GM04503 (cell line): ENCODE data around the gene RBPJL.

ENCODE experiments used
- DNase-seq: peaks from one replicate; pipeline ENCODE4 v3.0.0-alpha.2; 2012; ENCODE audit warnings: low read depth

Gene RBPJL

DNA sequence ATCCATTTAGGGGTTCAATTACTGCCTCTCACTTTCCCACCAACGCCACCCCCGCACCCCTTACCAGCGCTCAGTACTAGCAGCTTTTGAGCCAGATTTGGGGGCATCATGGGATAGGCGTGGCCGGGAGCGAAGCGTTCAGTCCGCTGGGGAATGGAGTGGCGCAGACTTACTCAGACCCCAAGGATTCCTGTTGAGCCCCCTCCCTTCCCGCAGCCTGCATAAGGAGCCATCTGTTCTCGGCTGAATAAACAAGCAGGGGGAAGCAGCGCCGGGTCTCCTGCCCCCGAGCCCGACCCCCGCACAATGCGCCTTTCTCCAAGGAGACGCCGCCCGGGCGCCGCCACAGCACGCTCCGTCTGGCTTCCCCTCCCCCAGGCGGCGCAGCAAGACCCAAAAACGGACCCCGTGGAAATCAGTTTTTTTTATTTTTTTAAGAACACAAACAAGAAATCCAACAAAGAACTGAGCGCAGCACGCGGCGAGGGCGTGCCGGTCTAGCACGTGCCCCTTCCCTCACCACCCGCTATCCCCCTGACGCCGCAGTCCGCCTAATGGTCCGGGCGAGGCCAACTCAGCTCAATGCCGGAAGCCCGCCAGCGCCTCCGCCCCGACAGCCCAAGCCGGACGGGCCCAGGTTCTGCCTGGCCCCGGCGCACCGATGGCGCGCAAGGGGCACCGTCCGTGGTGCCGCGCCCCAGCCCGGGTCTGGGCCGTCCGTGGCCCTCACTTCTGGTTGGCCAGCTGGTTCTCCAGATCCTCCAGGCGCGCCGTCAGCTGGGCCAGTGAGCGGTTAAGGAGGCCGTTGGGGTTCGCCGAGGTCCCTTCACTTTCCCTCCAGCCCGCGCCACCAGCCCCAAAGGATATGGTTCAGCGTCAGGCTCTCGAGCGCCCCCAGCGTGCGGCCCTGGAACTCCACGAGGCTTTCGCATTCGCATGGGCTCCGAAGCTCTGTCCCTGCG lies 13.3 kb upstream of the RBPJL start:
- peak; percentile 4 for DNase-seq

DNA sequence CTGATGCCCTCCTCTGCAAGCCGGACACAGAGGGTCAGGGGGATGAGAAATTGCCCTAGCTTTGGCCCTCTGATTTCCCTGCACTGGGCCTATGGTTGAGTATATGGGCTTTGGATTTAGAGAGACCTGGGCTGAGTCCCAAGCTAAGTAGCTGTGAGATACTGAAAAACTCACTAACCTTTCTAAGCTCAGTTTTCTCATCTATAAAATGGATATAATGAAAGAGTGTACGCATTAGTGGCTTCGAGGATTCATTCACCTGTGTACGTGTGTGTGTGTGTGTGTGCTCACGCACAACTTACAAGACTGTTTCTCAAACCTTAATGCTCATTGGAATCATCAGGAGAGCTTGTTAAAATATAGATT lies 12.7 kb upstream of the RBPJL start:
- DNase-seq: no peak

DNA sequence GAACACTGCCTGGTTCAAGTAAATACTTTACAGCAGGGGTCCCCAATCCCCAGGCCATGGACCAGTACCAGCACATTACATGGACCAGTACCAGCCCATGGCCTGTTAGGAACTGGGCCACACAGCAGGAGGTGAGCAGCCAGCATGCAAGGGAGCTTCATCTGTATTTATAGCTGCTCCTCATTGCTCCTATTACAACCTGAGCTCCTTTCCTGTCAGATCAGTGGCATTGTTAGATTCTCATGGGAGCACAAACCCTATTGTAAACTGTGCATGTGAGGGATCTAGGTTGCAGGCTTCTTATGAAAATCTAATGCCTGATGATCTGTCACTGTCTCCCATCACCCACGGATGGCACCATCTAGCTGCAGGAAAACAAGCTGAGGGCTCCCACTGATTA lies 12.0 kb upstream of the RBPJL start:
- no peak for DNase-seq

DNA sequence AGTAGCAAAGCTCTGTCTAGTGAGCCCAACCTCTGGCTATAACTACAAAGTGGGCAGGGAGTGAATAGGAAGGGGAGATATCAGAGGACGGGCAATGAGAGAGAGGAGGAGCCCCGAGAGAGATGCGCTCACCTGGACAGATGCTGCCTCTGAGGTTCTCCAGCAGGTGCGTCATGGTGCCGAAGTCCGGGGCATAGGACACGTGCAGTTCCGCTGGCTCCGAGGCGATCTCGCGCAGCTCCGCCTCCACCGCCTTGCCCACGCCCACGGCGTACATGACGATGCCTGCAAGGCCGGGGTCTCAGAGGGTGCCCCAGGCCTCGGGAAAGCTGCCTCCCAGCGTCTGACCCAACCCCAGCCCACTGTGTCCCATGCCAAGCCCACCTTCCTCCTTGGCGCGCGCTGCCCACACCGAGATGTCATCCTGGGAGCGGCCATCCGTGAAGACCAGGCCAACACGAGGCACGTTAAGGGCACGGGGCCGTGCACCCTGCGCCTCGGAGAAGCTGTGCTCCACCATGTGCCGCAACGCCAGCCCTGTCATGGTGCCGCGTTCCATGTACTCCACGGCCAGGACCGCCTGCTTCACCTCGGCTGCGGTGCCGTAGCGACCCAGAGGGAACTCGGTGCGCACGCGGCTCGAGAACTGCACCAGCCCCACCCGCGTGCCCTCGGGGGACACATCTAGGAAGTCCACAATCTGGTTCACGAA lies 8.7 kb upstream of the RBPJL start:
- DNase-seq: no peak

DNA sequence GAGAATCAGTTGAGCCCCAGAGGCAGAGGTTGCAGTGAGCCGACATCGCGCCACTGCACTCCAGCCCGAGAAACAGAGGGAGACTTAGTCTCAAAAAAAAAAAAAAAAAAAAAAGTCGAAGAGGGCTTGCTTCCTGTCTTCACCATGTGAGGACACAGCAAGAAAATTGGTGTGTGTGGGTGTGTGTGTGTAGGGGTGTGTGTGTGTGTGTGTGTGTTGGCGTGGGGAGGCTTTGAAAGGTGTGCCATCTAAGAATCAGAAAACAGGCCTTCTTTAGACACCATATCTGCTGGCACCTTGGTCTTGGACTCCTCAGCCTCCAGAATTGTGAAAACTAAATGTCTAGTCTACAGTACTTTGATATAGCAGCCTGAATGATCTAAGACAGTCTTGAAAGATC lies 6.9 kb upstream of the RBPJL start:
- DNase-seq: no peak

DNA sequence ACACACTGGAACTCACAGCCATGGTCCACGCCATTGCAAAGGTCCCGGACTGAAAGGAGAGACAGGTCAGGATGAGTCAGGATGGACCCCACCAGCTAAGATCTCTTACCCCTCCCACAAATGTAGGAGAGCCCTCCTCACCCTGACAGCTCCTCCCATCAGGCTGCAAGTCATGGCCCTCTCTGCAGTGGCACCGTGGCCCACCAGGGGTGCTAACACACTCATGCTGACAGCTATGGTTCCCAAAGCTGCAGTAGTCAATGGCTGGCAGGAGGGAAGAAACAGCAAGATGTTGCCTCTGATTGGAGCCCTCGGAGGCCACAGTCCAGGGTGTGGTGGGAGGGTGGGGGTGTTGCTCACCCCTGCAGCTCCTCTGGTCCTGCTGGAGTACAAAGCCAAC lies 5.7 kb upstream of the RBPJL start:
- DNase-seq: no peak

DNA sequence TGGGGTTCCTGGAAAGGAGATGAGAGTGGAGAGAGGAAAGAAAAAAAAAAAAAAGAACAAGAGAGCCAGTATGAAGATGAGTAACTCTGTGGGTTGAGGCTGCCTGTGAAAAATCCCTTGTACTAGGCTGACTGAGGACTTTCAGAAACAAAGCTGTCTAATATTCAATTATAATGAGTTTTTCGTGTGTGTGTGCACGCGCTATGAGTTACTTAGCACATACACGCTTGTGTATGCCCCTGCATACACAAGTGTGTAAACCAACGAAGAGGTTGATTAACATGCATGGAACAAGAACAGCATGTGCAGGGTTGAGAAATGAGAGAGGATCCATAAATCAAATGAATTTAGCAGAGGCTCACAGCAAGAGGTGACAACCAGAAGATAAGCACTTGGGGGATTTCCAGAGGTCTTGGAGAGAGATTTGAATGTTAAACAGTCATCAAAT lies 4.8 kb upstream of the RBPJL start:
- DNase-seq: no peak

DNA sequence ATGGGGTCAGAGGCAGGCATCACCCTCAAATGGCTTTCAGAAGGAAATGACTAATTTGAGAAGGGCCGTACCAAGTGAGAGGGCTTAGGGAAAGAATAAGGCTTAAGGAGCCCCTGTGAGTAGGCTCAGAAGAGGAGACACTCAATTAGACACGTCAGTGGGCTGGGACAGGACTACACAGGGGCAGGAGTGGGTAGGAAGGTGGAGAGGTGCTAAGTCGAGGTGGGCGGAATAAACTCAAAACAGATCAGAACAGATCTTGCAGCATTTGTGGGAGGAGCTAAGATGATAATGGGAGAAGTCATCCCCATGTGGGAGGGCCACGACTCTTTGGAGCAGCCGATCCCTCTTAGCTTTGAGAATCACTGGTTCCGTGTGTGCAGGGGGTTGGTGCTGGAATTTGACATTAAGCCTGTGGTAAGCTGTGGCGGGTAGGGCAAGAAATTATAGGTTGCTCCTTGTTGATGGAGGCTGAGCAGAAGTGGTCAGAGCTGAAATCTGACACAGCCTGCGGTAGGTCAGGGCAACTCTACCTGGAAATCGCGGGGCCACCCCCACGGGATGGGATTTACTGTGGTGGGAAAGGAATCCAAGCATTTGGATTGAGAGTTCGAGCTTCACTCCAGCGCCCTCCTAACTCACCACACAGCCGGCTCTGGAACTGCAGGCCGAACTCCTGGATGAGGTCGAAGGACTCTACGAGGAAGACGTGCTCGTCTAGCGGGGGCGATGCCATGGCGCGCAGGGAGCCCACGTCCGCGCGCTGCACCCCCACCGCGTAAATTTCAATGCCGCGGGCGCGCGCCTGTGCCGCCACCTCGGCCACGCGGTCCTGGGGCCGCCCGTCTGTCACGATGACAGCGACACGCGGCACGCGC lies 2.8 kb upstream of the RBPJL start:
- DNase-seq: no peak

DNA sequence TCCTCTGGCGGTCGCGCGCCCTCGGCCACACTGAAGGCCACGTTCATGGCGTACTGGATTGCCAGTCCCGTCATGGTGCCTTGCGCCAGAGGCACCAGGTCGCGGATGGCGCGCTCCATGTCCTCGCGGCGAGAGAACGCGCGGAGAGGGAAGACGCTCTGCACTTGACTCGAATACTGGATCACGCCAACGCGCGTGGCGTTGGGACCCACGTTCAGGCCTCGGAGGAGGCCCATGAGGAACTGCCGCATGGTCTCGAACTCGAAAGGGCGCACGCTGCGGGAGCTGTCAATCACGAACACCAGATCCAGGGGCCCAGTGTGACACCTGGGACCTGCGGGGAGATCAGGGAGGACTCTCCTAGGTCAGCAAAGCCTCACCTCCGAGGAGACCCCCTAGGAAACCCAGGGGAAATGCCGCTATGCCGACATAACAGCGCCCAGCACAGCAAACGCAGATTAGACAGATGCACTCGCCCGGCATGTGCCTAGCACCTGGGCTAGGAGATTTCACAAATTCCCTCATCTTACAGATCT lies 2.1 kb upstream of the RBPJL start:
- no peak for DNase-seq

DNA sequence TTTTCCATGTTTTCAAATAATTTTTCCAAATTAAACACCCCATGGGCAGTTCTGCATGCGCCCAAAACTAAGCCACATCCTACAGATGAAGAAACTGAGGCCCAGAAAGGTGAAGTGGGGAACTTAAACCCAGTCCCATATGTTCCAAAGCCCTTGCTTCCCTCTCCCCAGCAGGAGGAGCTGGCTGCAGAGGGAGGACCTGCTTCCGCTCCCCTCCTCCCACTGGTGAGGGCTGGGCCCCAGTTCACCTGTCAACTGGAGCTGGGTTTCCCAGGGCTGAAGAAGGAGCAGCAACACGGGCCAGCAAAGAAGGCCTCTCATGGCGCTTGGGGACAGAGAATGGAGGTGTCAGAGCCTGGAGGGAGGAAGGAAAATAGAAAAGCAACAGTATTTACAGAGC lies 1.4 kb upstream of the RBPJL start:
- DNase-seq: no peak

DNA sequence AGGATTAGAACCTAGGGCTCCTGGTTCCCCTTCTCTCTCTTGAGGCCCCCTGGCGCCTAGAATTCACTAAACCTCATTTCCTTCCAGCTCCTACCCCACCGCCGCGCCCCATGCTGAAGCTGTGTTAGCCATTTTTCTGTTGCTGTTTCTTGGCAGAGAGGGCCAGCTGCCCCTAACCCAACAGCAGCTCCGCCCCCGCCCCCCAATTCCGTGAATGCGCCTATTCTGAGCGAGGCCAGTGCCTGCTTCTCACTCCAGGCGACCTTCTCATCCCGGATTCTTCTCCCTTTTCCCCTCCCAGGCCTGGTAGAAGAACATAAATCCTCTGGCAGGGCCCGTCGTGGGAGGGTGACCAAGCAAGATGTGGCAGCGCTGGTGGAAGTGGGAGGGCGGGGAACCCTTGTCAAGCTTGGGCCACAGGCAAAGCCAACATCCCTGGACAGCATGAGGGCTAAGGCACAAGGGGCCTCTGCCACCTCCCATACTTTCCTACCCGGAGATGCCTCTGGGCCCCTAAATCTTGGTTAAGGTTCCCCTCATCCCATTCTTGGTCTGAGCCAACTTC lies 518 bp downstream of the RBPJL start:
- no peak for DNase-seq

DNA sequence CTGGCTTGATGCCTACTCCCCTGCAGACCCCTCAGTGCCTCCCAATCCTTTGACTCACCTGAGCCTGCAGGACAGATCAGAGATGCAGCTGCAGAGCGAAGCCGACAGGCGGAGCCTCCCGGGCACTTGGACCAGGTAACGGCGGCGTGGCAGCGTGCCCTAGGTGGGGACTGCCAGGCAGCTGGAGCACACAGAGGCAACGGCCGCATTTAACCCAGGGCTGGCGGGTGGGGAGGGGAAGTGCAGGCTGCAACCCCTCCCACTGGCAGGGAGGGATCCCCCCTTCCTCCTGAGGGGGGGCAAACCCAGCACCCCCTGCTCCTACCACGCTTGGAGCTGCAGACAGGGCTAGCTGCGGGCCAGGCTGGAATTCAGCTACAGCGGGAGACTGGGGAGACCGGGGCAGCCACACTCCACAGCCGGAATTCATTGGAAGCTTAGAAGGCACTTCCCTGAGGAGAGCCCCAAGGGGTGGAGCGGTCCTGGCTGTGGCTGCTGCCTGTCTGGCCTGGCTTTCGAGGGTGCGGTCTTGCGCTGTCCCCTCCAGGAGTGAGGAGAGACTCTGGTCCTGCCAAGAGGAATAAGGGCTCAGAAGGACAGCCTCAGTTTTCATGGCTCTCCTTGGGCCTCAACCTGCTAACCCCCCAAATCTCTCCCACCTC lies 1.6 kb downstream of the RBPJL start, which contains the start of gene MATN4:
TSS of gene MATN4 (minus strand) at position 183 of the 662 bp plus-strand sequence. CDS start 2,717 bp downstream, outside the sequence.
- DNase-seq: no peak

DNA sequence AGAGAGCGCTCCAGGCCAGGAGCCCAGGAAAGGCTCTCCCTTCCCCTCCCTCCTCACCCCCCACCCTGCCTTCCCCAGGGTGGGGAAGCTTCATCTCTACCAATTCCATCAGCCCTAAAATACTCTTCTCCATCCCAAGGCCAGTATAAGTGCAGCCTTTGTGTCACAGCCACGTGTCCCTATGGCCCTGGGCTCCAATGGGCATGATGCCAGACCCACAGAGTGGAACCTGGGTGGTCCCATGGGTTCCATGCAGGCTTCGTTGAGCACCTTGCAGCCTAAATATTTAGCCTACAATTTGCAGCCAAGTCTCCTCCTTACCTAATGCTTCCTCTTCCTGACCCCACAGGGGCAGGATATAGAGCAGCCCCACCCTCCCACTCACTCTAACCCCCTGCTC lies 2.4 kb downstream of the RBPJL start:
- DNase-seq: no peak

DNA sequence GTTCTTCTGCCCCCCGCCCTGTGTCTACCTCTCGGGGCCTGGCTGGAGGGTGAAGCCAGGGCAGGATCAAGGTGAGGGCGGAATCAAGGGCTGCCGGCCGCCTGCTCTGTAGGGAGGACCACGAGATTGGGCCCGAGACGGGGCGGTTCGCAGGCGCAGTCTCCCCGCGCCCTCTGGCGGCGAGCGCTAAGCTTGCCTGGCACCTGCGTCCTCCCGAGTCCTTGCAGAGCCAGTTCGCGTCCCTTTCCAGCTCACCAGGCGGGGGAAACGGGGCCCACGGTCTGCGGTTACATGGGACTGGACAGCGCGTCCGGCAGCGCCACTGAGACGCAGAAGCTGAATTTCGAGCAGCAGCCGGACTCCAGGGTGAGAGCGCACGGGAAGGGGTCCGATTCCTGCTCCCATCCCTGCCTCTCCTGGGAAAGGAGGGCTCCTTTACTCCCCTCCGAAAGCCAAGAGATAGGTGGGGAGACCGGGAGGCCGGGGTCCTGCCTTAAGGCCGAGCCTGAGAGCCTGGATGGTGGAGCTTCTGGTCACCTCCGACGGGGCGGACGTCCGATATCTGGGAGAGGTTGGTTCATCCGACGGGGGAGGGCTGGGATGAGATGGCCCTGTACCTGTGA lies 5.1 kb downstream of the RBPJL start:
- no peak for DNase-seq

DNA sequence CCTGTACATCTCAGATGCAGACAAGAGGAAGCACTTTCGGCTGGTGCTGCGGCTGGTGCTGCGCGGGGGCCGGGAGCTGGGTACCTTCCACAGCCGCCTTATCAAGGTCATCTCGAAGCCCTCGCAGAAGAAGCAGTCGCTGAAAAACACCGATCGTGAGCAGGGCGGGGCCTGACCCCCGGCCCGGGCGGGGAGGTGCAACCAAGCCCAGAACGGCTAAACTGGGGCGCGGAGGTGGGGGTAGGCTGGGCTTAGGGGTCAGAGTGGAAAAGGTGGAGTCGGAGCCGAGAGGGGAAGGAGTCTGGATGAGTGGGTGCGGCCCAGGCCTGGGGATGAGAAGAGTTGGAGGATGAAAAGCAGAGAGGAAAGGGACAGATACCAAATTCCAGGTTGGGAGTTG lies 5.6 kb downstream of the RBPJL start:
- no peak for DNase-seq

DNA sequence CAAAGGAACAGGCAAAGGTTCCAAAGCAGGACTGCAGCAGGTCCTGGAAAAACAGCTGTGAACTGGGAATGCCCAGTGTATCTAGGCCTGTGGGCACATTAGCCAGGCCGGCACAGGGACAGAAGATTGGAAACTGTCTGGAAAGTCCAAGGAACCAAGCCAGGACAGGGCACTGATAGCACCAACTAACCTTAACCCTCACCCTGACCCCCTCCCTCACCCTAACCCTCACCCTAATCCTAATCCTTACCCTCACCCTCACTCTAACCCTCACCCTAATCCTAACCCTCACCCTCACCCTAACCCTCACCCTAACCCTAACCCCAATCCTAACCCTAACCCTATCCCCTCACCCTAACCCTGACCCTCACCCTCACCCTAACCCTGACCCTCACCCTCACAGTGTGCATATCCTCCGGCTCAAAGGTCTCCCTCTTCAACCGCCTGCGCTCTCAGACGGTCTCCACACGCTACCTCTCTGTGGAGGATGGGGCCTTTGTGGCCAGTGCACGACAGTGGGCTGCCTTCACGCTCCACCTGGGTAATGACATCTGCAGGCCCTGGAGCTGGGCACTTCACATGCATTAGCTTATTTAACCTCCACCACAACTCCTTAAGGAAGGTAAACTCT lies 6.5 kb downstream of the RBPJL start:
- no peak for DNase-seq

DNA sequence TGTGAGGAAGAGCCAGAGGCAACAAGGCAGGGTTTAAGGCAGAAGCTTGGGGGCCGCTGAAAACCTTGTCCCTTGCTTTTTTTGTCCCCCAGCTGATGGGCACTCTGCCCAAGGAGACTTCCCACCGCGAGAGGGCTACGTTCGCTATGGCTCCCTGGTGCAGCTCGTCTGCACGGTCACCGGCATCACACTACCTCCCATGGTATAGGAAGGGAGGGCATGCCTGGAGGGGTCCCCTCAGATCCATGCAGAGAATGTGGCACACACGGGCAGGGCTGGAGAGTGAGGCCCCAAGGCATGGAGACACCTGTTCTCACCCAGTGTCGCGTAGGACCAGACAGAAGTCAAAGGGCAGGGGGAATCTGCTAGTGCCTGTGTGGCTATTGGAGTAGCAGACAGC lies 7.3 kb downstream of the RBPJL start:
- no peak for DNase-seq

DNA sequence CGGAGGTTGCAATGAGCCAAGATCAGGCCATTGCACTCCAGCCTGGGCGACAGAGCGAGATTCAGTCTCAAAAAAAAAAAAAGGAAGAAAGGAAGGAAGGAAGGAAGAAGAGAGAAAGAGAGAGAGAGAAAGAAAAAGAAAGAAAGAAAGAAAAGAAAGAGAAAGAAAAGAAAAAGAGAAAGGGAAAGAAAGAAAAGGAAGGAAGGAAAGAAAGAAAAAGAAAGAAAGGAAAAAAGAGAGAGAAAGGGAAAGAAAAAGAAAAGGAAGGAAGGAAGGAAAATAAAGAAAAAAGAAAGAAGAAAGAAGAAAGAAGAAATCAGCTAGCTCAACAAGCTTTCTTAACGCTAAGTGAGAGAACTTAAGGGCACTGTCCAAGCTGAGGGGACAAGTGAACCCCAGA lies 9.0 kb downstream of the RBPJL start:
- no peak for DNase-seq

DNA sequence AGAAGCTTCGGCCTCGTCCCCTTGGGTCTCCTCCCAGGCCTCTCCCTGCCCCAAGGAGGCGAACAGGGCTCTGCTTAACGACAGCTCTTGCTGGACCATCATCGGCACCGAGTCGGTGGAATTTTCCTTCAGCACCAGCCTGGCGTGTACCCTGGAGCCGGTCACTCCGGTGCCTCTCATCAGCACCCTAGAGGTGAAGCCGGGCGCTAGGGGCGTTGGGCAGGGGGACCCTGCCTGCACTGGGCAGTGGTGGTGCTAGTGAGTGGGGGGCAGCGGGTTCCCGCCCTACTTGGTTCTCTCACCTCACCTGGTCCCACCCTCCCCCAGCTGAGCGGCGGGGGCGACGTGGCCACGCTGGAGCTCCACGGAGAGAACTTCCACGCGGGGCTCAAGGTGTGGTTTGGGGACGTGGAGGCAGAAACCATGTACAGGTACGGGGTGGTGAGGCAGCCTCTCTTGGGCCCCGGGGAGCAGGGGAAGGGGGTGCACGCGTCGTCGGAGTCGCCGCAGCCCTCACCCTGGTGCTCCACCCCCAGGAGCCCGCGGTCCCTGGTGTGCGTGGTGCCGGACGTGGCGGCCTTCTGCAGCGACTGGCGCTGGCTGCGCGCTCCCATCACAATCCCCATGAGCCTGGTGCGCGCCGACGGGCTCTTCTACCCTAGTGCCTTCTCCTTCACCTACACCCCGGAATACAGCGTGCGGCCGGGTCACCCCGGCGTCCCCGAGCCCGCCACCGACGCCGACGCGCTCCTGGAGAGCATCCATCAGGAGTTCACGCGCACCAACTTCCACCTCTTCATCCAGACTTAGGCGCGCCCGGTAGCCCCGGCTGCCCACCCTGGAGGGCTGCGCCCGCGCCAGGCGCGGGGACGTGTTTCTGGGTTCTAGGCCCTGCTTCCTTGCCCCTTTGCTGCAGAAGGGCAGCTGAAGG lies 9.8 kb downstream of the RBPJL start:
- no peak for DNase-seq
